NCI-H774 (cell line): ENCODE data around the gene FUCA1.
A peak's percentile ranks its signal among the peaks of the same experiment; 100 is the strongest.

Experiments
- DNase-seq: peaks from one replicate; lab custom pipeline; 2025; lab: John Stamatoyannopoulos, UW

Gene FUCA1

DNA sequence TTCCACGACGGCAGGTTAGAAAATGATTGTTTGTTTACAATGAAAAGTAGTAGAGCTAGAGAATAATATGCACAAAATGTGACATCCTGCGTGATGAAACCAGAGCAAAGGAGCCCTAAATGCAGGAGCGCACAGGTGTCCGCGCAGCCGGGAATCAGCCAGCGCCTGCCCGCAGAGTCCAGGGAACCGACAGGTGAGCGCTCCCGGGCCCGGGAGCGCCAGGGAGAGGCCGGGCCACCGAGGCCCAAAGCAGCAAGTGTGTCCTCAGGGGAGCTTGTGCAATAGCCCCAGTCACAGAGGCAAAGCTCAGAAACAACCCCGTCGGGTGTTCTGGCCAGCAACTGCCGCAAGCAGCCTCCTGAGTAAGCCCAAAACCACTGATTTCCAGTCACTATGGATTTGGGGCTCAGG, 66.7 kb downstream of the FUCA1 start:
- DNase-seq: no peak

DNA sequence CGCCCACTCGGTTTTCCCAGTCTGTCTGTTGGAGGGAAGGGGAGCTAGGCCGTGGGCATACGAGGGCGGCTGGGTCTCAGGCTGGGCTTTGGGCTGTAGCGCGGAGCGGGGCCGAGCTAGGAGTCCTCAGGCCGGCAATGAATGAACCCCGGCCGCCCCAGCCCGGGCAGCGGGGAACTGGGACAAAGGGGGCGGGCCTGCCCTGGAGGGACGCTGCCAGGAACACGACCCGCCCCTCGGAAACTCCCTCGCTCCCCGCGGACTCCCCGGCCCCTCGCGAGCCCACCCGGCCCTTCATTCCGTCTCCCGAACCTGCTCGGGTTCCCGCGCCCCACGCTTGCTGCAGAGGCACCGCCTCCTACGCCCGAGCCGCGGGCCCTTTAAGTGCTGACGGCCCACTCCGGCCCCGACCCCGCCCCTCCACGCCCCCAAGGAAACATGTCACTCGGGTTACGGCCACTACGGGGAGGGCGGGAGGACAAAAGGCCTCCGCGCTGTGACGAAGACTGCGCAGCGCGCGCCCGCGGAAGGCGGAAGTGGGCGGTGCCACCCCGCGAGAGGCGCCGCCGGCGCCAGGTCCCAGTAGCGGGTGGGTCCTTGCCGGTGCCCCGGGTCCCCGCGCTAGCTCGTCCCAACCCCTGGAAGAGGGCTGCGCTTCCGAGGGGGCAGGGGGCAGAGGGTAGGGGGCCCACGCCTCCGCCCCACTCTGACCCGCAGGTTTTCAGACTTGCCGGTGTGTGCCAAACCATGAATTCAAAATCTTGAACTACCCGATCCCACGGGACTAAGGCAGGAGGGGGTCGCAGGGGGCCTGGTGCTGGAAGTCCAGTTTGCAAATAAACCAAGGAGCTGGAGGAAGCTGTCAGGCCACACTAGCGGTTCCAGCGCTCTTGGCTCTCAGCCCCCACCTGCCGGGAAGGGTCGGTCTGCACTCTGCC, 67.4 kb downstream of the FUCA1 start, which contains the start of gene GALE:
Gene GALE (minus strand): TSS at position 355 of the 938 bp plus-strand sequence. CDS start 1,747 bp downstream, outside the sequence.
- peak; percentile 76 for DNase-seq

DNA sequence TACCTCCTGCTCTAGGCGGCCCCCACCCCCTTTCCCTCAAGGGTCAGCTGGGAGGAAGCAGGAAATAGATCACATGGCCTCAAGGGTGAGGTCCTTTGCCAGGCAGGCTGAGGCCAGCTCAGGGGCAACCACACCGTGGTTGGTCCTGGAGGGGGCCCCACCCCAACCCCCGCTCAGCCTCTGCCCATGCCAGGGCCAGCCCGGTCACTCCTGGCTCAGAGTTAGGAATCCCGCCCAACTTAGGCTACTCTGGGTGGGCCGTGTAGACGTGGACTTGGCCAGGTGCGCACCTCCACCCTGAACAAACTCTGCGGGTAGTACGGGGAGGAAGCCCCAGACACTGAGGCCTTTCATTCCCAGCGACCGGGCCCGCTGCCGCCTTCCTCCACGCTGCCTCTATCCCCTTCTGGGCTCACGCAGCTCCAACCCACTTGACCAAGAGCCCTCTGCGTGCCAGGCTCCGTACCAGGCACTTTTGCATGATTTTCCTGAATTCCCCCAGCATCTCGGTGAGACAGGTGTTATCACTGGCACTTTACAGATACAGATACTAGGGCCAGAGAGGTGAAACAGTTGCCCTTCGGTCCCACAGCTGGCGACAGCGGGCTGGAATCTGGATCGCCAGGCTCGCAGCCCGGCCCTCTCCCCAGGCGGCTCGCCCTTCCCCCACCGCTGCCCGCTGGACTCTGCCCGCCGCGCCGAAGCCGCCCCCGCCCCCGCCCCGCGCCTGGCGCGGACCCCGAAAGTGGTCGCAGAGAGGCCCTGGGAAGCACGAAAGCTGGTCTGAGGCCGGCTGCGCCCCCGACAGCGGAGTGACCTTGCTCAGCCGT, 68.3 kb downstream of the FUCA1 start:
- DNase-seq: no peak

DNA sequence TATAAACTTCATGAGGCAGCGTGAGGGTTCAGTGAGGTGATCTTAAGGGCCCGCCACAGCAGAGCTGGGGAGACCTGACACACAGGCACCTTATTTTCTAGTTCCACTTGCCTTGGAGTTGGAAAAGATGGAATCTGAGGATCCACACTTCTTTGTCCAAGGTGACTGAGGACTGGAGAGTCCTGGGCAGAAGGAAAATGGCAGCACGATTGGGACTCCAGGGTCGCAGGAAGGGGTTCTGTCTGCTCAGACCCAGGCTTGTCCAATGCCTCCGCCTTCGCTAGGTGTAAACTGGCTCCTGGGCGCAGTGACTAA, 68.9 kb downstream of the FUCA1 start:
- DNase-seq: no peak

DNA sequence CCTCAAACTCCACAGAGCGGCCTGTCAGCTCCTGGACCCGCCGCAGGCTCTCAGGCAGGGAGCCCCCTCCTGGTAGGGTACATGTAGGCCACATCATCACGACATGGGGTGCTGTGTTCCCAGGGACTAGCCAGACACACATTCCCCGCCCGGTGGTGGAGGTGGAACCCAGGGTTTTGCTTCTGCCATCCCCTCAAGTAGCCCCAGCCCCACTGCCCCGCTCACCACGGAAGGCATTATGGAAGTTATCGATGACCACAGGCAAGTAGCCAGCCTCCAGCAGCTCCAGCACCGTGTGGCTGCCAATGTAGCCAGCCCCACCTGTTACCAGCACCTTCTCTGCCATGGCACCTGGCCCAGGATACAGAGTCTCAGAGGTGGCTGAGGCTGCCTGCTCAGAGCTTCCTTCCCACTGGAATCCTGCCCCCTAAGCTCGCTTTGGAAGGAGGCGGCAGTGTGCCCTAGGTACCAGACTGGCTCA, 69.4 kb downstream of the FUCA1 start:
- no peak for DNase-seq

DNA sequence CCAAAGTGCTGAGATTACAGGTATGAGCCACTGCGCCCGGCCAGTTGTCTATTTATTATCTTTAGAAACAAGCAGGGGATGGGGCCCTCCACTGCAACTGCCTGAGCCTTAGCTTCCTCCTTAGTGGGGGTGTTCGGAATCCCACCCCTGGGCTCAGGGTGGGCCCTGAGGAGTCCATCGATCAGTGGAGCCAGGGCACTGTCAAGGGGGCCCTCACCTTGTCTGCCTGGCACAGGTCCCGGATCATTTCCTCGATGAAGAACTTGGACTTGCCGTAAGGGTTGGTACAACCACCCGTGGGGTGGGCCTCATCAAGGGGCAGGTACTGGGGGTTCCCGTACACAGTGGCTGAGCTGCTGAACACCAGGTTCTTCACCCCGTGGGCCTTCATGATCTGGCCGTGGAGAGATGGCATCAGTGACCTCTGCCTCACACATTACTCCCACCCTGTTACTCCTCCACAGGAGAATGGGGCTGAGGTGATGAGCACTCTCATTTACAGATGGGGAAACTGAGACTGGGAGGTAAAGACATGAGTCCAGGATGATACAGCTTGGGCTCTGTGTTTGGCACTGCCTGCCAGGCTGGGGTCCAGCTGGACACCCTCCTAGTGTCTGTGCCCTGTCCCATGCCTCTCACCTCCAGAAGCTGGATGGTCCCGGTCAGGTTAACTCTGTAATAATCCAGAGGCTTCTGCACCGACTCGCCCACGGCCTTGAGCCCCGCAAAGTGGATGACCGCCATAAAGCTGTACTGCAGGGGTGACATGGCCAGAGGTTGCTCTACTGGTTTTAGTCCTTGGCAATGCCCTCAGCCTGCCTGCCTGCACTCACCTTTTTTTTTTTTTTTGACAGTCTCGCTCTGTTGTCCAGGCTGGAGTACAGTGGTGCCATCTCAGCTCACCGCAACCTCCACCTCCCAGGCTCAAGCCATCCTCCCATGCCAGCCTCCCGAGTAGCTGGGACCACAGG, 70.3 kb downstream of the FUCA1 start:
- DNase-seq: no peak

DNA sequence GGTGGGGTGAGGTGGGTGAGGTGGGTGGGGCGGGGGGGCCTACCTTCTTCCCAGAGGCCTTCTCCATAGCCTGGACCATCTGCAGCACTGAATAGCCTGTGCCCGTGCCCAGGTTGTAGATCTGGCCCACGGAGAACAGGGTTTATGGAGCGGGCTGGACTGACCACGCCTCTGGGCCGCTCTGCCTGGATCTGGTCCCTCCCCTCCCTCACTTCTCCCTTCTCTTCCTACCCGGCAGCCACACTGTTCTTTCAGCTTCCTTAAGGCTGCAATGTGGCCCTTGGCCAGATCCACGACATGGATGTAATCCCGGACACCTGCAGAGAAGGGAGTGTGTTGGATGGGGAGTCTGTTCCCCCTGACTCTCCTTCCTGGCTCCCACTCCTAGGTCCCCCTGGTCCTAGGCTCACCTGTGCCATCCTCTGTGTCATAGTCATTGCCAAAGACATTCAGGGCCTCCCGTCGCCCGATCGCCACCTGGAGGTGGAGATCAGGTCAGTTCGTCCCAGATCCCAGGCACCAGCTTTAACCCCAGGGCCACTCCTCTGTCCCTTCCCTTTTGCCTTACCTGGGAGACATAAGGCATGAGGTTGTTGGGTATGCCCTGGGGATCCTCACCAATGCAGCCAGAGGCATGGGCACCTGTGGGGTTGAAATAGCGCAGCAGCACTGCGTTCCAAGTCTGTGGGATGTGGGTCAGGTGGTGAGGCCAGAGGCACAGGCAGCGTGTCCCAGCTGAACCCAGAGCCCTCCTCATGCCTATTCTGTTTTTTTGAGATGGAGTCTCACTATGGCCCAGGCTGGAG, 71.4 kb downstream of the FUCA1 start:
- no peak for DNase-seq

DNA sequence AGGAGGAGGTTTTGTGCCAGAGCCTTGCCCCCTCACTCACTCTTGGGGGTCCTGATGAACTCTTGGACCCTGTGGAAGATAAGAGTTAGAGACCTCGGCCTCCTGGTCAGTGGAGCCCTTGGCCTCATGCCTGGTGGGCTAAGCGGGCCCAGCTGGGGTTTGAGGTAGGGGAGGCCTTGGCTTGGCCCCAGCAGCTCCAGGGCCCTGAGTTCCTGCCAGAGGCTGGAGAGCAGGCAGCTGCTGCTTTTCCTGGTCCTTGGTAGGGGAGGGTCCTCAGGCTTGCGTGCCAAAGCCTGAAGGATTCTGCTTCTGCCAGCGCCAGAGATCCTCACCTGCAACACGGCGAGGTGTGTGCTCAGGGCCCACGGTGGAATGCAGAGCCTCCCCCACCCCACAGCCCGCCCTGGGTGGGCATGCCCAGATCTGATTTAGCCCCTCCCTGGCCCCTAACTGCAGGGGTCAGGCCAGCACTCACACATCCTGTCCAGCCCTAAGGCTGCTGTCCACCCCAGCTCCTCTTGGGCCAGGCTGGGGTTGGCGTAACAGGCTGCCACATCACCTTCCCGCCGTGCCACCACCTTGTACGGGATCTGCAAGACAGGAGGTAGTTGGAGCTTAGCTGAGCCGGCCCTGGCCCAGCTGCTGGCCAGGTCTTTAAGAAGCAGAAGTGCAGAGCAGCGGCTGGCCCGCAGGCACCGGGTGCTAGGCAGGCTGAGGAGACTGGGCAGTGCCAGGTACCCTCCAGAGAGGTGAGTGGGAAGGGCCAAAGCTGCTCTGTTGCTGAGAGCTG, 72.2 kb downstream of the FUCA1 start:
- no peak for DNase-seq
